Measurements from ENCODE around the gene DYNC1H1.
"Not testable (repeated sequence)": the region's sequence is repeated elsewhere in the genome, so short reads cannot be mapped to it uniquely, and the experiment has no call there.

DYNC1H1 gene

DNA sequence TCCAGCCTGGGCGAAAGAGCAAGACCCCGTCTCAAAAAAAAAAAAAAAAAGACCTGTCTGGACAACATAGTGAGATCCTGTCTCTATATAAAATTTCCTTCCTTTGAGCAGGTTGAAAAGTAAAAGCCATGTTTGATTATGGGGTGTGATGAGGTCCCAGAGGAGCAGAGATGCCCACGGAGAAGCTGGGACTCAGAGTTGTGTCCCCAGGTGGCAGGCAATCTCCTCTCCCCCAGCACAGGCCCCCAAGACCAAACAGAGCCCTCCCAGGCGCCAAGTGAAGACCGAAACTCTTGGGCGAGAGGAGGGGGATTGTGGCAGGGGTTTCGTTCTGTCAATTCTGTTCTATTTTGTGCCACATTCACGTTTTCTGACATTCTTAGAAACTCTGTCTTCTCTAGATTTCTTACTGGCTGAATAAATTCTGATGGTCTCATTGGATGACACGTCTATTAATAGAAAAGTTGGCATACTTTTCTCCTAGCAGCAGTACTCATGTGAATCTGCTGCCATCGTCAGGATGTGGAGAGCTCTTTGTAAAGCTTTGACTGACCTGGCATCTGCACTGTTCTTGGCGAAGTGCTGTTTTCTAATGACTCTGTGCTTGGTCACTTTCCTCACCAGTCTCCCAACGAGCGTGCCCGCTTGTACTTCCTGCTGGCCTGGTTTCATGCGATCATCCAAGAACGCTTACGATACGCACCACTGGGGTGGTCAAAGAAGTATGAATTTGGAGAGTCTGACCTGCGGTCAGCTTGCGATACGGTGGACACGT is 79.1 kb downstream of the DYNC1H1 start:
- DNase-seq: no peak

DNA sequence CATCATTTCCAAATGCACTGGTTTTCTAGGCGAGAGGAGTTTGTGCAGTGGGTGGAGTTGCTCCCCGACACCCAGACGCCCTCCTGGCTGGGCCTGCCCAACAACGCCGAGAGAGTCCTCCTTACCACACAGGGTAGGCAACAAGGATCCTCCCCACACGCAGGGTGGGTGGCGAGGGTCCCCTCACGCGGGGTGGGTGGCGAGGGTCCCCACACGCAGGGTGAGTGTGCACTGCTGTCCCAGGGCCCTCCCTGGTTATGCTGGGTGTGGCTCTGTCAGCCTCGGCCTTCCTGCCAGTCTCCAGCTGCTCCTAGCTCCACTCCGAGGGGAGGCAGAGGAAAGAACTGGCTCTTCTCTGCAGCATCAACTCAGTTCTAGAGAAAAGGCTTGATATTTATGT is 80.2 kb downstream of the DYNC1H1 start:
- no peak for DNase-seq

DNA sequence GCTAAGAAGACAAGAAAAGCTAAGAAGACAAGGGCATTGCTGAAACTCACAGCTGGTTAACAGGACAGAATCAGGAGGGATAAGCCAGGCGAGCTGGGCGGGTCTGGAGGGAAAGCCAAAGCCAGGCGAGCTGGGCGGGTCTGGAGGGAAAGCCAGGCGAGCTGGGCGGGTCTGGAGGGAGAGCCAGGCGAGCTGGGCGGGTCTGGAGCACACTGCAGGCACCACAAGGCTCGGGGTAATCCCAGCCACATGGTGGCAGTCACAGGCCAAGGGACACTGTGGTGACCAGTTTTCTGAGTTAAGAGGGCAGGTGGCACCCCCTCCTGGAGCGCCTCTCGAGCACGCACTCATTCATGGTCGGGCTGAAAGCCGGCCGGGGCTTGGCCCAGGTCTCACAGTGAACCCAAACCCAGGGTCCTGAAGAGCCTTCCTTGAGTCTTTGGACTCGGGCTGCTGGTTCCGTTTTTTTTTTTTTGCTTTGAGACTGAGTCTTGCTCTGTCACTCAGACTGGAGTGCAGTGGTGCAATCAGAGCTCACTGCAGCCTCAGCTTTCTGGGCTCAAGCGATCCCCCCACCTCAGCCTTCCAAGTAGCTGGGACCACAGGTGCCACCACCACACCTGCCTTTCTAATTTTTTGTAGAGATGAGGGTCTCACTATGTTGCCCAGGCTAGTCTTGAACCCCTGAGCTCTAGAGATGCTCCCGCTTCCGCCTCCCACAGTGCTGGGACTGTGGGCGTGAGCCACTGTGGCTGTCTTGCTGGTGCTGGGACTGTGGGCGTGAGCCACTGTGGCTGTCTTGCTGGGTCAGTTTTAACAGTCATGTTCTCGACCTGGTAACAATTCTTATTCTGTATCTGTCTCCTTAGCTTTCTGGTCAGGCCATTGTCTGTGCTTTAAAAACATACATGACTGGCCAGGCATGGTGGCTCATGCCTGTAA is 82.2 kb downstream of the DYNC1H1 start:
- peak; percentile 86 for DNase-seq

DNA sequence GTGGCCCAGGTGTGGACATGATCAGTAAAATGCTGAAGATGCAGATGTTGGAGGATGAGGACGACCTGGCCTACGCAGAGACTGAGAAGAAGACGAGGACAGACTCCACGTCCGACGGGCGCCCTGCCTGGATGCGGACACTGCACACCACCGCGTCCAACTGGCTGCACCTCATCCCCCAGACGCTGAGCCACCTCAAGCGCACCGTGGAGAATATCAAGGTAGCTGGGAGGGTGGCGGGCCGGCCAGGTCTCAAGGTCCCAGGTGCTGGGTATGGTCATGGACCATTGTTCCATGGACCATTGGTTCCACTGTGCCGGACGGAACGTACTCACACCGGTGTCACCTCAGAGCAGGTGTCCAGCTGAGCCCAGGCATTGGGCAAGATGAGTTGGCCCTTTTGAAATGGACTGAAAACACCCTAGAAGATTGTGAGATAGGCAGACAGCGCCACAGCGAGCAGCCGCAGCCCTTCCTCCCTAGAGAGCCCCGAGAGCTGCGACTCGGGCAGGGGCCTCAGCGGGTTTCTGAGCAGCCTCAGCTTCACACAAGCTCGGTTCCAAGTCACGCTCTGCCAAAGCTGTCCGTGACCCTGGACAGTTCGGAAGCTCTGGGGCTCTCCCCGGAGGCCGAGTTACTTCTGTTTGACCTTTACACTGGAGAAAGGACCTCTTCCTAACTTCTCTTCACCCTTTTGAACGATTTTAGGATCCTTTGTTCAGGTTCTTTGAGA is 83.6 kb downstream of the DYNC1H1 start:
- no peak for DNase-seq

DNA sequence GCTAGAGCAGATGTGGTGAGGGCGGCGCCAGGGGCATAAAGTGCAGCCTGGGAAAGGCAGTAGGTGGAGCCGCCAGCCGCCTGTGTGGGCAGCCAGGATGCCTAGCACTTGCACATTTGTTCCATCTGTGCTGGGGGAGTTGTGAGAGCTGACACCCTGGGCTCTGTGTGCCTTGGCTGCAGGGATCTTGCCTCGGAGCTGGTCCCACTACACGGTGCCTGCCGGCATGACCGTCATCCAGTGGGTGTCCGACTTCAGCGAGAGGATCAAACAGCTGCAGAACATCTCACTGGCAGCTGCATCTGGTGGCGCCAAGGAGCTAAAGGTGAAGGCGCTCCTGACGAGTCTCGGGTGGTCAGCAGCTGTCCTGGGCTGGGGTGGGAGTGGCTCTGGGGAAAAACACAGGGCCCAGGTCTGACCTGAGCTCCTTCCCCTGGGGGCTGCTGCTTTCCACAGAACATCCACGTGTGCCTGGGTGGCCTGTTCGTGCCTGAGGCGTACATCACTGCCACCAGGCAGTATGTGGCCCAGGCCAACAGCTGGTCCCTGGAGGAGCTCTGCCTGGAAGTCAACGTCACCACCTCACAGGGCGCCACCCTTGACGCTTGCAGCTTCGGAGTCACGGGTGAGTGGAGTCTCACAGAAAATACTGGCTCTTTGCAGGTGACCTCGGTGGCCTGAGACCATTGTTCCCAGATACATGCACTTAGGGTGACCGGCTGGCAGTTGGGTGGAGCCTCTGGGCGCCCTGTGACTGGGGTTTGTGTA is 85.1 kb downstream of the DYNC1H1 start:
- DNase-seq: no peak

DNA sequence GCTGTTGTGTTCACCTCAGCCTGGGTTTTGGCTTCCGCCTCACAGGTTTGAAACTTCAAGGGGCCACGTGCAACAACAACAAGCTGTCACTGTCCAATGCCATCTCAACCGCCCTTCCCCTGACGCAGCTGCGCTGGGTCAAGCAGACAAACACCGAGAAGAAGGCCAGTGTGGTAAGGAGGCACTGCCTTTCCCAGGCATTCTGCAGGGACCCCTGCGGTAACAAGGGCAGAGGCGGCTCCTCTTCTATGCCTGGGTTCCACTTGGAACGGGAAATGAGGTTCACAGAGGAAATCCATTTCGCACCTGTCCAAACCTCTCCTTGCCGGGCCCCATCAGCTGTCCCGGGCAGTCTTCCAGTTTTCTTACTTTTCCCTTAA is 85.6 kb downstream of the DYNC1H1 start:
- DNase-seq: no peak

DNA sequence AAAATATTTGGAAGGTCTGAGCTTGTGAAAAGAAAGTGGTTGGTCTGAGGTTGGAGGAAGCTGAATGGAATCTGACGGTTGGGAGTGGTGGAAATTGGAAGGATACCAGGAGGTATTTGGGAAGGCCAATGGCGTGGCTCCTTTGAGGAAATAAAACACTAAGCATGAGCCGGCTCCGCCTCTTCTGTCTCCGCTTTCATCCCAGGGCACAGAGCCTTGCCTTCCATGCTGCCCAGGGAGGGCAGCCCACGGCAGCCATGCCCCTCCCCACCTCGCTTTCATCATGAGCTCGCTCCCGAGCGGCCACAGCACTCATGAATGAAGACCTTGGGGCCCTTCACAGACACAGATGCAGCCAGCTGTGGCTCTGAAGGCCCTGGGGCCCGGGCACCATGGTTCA is 86.3 kb downstream of the DYNC1H1 start:
- DNase-seq: no peak

DNA sequence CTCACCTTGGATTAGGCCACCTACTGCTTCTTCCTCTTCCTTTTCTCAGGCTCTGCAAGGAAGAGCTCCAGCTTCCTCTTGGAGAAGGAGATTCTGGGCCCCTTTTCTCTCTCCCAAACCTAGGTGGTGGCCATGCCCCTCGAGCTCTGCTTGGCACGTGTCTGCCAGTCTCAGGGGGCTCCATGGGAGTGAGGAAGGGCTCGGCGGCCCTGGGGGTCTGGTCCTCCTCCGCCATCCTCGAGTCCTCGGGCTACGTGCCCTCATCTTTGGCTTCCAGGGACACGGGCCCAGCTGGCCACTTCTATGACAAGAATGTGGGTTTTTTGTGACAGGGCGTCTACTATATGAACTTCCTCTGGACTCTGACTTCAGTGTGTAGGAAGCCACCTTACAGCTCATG is 88.1 kb downstream of the DYNC1H1 start:
- no peak for DNase-seq

DNA sequence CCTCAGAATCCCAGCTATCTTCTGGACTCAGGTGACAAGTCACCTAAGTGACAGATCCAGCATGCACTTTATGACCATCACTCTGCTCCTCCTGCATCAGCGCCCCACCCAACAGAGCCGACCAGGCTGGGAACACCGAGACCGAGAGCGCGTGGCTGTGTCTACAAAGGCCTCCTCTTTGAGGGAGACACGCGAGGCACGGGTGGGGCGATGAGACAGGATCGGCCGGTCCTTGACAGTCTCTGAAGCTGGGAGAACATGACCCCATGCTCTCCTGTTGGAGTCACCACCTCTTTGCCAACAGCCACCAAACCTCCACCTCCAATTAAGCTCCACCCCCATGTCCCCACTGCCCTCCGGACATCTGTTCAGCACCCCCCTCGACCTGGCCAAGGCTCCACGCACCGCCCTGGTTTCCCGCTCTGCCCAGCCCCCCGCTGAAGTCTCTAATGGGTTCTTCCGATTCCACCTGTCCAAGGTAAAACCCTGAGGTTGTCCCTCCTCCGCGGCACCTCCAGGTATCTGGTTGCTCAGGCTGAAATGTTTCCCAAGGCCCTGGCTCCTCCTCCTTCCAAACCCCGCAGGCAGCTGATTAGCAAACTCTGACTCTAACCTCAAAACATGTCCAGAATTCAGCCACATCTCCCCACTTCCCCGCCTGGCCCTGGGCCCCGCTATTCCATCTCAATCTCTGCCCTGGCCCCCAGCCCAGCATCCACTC is 91.0 kb downstream of the DYNC1H1 start:
- DNase-seq: no peak

DNA sequence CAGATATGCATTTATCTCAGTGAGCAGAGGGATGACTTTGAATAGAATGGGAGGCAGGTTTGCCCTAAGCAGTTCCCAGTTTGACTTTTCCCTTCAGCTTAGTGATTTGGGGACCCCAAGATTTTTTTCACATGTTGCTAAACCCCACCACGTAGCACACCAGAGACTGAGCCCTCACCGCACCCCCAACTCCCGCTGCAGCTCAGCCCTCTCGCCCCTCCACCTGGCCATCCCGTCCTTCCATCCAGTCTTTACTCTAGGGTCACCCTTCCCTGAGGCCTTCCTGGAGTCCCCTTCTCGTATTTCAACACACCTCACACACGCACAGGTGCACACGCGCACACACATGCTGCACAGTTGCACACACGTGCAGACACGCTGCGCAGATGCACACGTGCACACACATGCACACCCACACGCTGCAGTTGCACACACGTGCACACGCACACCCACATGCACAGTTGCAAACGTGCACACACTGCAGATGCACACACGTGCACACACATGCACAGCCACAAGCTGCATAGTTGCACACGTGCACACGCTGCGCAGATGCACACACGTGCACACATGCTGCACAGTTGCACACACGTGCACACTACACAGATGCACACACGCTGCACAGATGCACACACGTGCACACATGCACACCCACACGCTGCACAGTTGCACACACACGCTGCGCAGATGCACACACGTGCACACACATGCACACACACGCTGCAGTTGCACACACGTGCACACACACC is 92.5 kb downstream of the DYNC1H1 start:
- DNase-seq: no peak

DNA sequence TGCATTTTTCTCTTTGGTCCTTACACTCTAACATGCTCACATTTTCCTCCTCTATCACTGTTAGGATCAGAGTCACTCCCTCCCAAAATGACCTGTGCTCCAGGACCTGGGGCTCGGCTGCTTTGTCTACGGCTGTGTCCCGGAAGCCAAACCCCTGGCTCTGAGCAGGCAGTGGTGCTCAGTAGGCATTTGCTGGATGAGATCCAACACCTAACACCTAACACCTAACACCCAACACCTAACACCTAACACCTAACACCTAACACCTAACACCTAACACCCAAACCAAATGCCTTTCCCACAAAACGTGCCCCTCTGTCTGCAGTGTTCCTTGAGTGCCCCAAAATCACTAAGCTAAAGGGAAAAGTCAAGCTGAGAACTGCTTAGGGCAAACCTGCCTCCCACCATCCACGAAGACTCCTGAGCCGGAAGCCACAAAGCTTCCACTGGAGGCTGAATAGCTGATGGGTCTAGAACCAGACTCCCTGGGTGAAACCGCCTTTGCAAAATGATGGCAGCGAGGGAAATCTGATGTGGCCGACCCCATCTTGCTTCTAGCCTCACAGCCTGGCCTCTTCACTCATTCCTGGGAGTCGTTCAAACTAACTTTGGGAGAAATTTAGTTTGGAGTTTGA is 93.2 kb downstream of the DYNC1H1 start:
- no peak for DNase-seq

DNA sequence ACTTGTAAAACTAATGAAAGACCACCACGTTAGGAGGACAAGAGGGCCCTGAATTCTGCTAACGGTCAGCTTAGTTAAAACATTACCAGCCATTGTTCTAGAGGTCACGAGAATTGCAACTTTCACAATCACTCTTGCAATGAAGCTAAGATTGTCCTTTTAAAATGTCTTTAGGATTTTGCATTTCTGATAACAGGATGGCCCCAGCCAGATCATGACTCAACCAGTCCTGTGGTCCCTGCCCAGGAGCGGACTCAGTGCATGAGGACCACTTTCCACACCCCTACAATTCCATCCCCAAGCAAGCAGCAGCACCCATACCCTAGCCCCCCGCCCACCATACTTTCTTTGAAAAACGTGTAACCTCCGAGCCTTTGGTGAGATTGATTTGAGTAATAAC is 93.8 kb downstream of the DYNC1H1 start:
- DNase-seq: no peak

DNA sequence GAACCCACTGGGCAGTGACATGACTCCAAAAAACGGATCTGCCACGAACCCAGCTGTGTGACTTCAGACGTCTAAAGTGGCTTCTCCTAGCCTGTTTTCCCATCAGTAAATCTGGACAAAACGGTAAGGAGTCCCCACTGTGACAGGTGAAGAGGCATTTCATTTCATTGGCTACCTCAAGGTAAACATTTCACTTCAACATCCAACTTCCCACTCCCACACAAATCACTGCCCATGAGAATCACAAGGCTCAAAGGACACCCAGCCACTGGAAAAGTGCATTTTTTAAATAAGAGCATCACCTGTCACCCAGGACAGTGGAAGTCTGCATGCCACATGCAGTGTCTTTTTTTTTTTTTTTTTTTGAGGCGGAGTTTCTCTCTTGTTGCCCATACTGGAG is 94.6 kb downstream of the DYNC1H1 start:
- no peak for DNase-seq

DNA sequence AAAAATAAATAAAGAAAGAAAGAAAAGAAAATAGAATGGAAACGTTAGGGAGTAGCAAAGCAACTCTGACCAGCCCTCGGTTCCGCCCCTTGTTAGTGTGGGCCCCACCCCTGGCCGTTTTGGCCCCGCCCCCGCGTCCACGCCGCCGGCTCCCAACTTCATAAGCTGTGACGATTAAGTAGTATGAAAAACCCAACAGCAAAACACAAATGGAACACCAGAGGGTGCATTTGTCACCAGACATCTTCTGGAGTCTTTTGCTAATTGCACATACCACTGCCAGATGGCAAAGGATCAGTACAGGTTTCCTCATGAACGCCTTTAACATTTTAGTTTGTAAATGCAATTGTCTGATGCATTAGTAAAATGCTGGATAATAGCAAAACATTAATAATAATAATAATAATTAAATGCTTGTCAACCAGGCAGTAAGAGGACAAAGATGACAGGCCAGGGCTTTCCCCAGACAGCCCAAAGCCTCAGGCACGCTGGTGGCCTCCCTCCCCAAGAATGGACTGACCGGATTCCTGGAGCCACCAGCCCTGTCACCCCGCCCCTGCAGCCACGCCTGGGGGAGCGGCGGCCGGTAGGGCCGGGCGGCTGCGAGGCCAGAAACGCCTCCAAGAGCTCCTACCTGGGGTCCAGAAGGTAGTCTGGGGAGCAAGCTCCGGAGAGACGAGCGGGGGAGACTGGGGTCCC is 98.9 kb downstream of the DYNC1H1 start:
- peak; percentile 93 for DNase-seq

DNA sequence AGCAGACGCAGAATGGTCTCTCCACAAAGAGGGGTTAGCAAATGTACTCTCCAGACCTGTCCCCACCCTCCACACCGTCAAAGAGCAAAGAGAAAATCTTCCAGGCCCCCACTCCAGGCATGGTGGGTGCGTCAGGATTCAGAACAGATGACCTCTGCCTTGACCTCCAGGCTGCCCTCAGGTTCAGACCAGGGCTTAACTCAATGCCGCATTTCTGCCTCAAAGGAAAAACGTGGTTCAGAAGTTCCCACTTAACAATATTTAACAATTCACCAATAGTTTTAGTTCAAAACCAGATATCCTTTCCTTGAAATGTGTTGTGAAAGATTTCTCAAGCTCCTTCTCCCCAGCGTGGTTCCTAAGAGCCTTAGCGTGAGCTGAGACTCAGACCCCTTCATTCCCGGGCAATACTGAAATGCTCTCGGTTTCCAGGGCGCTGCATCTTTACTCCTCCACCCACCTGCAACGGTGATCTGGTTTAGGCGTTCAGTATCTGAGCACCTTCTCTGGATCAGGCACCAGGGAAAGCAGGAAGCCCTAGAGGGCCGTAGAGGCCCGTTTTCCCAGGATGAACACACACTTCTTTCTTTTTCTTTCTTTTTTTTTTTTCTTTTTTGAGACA is 99.5 kb downstream of the DYNC1H1 start:
- no peak for DNase-seq

DNA sequence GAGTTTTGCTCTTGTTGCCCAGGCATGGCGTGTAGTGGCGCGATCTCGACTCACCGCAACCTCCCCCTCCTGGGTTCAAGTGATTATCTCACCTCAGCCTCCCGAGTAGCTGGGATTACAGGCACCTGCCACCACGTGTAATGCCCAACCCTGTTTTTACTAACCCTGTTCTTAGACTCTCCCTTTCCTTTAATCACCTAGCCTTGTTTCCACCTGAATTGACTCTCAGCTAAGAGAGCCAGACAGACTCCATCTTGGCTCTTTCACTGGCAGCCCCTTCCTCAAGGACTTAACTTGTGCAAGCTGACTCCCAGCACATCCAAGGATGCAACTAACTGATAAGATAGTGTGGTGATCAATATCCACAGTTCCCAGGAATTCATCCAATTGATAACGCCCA is 100.2 kb downstream of the DYNC1H1 start:
- not testable (repeated sequence) for DNase-seq

DNA sequence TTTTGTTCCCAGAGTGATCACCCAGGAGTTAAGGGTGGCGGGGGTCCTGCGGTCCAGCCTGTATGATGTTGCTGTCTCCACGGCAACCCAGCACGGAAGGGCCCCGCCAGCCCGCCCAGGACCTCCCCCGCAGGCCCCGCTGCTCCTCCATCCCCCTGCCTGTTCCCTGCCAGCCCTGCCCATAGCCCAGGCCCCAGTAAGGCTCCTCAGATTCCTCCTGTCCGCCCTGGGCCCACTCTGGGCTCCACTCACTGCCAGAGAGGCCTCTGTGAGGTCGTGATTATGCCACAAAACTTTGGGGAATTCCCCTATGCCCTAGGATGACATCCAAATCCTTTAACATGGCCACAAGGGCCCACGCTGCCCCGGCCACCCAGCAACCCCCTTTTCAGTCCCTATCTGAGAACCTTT is 101.7 kb downstream of the DYNC1H1 start:
- DNase-seq: no peak

DNA sequence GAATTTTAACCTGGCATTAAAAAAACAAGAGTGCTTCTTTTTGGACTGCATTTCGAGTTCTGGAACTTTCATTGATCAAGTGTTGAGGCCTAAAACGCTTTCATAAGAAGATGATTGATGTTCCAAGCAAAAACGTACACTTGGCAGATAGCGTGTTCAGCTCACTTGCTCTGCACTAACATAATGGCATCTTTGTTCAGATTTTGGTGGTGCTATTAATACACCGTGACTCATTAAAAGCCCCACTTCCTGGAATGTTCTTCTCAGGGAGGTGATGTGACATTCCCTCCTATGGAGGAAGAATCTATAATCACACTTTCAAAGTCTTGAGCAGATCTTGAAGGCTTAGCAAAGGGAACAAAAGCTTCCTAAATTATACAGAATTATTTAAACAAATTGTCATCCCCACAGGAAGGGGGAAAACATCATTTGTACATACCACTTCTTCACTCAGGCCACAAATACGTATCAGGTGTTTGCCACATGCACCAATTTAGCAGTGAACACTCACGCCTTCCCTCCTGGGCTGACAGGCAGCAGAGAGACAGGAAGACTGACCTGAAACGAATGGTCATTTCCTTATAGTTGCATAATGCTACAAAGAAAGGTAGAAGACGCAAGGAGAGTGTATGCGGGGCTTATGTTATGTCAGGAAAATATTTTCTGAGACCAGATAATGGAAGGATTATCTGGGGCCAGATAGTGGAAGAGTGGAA is 107.1 kb downstream of the DYNC1H1 start:
- no peak for DNase-seq

DNA sequence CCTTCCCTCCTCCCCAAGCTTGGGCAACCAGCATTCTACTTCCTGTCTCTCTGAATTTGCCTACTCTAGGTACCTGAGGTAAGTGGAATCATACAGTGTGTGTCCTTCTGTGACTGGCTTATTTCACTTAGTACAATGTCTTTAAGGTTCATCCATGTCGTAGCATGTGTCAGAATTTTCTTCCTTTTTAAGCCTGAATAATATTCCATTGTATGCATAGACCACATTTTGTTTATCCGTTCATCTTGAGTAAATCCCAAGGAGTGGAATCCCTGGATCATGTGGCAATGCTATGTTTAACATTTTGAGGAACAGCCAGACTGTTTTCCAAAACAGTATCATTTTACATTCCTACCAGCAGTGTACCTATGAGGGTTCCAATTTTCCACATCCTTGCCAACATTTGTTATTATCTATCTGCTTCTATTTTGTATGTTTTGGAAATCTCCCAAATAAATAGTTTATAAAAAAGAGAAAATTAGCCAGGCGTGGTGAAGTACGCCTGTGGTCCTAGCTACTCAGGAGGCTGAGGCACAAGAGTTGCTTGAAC is 110.1 kb downstream of the DYNC1H1 start:
- peak; percentile 5 for DNase-seq

Data from hematopoietic multipotent progenitor cell treated with erythropoietin and hydrocortisone succinate and interleukin-3 and kit ligand, for 8 days (in vitro differentiated cells).